ENCODE data around the gene RHPN2.

DNA sequence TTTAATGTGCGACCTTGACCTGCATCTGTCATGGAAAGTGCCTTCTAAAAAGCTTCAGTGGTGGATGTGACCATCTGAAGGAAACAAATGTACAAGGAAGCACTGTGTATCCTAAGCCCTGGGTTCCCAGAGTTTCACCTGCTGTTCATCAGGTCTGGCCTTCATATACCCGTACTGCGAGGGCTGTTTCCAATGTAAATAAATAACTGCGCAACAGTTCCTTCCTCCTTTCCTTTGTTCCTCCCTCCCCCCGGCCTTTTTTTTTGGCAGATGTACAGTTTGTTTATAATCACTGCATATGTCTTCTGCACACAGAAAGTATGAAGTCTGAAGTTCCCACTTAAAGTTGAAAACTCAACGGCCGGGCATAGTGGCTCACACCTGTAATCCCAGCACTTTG, 87.4 kb downstream of the RHPN2 start:
- TF ChIP-seq, protein P1, sequence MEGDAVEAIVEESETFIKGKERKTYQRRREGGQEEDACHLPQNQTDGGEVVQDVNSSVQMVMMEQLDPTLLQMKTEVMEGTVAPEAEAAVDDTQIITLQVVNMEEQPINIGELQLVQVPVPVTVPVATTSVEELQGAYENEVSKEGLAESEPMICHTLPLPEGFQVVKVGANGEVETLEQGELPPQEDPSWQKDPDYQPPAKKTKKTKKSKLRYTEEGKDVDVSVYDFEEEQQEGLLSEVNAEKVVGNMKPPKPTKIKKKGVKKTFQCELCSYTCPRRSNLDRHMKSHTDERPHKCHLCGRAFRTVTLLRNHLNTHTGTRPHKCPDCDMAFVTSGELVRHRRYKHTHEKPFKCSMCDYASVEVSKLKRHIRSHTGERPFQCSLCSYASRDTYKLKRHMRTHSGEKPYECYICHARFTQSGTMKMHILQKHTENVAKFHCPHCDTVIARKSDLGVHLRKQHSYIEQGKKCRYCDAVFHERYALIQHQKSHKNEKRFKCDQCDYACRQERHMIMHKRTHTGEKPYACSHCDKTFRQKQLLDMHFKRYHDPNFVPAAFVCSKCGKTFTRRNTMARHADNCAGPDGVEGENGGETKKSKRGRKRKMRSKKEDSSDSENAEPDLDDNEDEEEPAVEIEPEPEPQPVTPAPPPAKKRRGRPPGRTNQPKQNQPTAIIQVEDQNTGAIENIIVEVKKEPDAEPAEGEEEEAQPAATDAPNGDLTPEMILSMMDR (IDR thresholded peaks at IDR 0.05): no peak
- no peak for TF ChIP-seq POLR2A (IDR thresholded peaks at IDR 0.05)

Measured in uterus (tissue), 2 donors.